ENCODE measurements around the gene MMP15. TPM values are rescaled to one million over a fixed set of nuclear protein-coding genes. Genes with fewer than 3 reads are reported as not detected.
A peak's percentile ranks its signal among the peaks of the same experiment; 100 is the strongest.

Gene MMP15
- total and polyA plus RNA-seq, 2 of the 13 experiments (the other 11 are each of a cell fraction or from before 2014, with no cell fraction given), result 35.2 to 44.9 TPM

DNA sequence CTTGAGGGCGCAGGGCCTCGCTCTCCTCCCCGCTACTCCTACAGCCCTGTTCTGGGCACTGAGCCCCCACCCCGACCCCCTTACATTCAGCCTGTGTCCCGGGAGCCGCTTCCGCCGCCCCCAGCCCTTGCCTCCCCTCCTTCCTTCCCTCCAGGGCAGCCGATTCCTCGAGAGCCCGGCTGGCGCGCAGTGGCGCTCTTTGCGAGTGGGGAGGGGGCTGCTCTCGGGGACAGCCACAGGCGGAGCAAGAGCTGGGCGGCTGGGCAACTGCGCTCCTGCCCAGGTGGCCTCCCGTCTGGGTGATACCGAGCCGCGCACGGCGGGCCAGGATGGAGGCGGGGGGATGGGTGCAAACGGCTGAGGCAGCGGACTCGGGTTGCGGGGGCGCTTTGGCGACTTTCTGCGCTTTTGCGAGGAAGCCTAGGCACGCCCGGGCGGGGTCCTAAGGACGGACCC lies 1.2 kb downstream of the MMP15 start (continued):
- no peak for TF ChIP-seq ZNF326 (CRISPR knock-in tag; IDR thresholded peaks at IDR 0.05; ENCODE audit: borderline replicate concordance)
- TF ChIP-seq GLI4 (CRISPR knock-in tag; IDR thresholded peaks at IDR 0.05; ENCODE audit: borderline replicate concordance), result peak; percentile 87; the same call in 1 of the 2 replicates
- no peak for TF ChIP-seq JUN (CRISPR knock-in tag; IDR thresholded peaks at IDR 0.05)
- no peak for TF ChIP-seq SIX4 (CRISPR knock-in tag; IDR thresholded peaks at IDR 0.05)
- TF ChIP-seq ZNF652 (CRISPR knock-in tag; IDR thresholded peaks at IDR 0.05; ENCODE audit: borderline replicate concordance, low read depth), result no peak
- TF ChIP-seq TBX2 (CRISPR knock-in tag; IDR thresholded peaks at IDR 0.05; ENCODE audit: borderline replicate concordance), result no peak
- TF ChIP-seq, protein P1, sequence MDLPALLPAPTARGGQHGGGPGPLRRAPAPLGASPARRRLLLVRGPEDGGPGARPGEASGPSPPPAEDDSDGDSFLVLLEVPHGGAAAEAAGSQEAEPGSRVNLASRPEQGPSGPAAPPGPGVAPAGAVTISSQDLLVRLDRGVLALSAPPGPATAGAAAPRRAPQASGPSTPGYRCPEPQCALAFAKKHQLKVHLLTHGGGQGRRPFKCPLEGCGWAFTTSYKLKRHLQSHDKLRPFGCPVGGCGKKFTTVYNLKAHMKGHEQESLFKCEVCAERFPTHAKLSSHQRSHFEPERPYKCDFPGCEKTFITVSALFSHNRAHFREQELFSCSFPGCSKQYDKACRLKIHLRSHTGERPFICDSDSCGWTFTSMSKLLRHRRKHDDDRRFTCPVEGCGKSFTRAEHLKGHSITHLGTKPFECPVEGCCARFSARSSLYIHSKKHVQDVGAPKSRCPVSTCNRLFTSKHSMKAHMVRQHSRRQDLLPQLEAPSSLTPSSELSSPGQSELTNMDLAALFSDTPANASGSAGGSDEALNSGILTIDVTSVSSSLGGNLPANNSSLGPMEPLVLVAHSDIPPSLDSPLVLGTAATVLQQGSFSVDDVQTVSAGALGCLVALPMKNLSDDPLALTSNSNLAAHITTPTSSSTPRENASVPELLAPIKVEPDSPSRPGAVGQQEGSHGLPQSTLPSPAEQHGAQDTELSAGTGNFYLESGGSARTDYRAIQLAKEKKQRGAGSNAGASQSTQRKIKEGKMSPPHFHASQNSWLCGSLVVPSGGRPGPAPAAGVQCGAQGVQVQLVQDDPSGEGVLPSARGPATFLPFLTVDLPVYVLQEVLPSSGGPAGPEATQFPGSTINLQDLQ (CRISPR knock-in tag; IDR thresholded peaks at IDR 0.05), result 0 out of 2 replicates have a peak, but pooled peaks have one; percentile 53
- TF ChIP-seq, protein P2, sequence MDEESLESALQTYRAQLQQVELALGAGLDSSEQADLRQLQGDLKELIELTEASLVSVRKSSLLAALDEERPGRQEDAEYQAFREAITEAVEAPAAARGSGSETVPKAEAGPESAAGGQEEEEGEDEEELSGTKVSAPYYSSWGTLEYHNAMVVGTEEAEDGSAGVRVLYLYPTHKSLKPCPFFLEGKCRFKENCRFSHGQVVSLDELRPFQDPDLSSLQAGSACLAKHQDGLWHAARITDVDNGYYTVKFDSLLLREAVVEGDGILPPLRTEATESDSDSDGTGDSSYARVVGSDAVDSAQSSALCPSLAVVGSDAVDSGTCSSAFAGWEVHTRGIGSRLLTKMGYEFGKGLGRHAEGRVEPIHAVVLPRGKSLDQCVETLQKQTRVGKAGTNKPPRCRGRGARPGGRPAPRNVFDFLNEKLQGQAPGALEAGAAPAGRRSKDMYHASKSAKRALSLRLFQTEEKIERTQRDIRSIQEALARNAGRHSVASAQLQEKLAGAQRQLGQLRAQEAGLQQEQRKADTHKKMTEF (CRISPR knock-in tag; IDR thresholded peaks at IDR 0.05), result peak; percentile 8; the same call in 1 of the 2 replicates
- TF ChIP-seq NFKBIZ (CRISPR knock-in tag; IDR thresholded peaks at IDR 0.05), result no peak
- no peak for TF ChIP-seq ZNF30 (CRISPR knock-in tag; IDR thresholded peaks at IDR 0.05)
- TF ChIP-seq ZNF816 (CRISPR knock-in tag; IDR thresholded peaks at IDR 0.05; ENCODE audit: borderline replicate concordance), result no peak
- no peak for TF ChIP-seq TCF7 (IDR thresholded peaks at IDR 0.05; ENCODE audit: low read depth)
- TF ChIP-seq, protein P3, sequence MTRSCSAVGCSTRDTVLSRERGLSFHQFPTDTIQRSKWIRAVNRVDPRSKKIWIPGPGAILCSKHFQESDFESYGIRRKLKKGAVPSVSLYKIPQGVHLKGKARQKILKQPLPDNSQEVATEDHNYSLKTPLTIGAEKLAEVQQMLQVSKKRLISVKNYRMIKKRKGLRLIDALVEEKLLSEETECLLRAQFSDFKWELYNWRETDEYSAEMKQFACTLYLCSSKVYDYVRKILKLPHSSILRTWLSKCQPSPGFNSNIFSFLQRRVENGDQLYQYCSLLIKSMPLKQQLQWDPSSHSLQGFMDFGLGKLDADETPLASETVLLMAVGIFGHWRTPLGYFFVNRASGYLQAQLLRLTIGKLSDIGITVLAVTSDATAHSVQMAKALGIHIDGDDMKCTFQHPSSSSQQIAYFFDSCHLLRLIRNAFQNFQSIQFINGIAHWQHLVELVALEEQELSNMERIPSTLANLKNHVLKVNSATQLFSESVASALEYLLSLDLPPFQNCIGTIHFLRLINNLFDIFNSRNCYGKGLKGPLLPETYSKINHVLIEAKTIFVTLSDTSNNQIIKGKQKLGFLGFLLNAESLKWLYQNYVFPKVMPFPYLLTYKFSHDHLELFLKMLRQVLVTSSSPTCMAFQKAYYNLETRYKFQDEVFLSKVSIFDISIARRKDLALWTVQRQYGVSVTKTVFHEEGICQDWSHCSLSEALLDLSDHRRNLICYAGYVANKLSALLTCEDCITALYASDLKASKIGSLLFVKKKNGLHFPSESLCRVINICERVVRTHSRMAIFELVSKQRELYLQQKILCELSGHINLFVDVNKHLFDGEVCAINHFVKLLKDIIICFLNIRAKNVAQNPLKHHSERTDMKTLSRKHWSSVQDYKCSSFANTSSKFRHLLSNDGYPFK (CRISPR knock-in tag; IDR thresholded peaks at IDR 0.05; ENCODE audit: borderline replicate concordance), result peak; percentile 41; the same call in 1 of the 2 replicates
- TF ChIP-seq SMARCE1 (IDR thresholded peaks at IDR 0.05; ENCODE audit: borderline replicate concordance), result no peak
- TF ChIP-seq ZNF674 (CRISPR knock-in tag; IDR thresholded peaks at IDR 0.05; ENCODE audit: low read depth), result 0 out of 2 replicates have a peak, but pooled peaks have one; percentile 50
- no peak for TF ChIP-seq POGZ (CRISPR knock-in tag; IDR thresholded peaks at IDR 0.05)
- TF ChIP-seq, protein P4, sequence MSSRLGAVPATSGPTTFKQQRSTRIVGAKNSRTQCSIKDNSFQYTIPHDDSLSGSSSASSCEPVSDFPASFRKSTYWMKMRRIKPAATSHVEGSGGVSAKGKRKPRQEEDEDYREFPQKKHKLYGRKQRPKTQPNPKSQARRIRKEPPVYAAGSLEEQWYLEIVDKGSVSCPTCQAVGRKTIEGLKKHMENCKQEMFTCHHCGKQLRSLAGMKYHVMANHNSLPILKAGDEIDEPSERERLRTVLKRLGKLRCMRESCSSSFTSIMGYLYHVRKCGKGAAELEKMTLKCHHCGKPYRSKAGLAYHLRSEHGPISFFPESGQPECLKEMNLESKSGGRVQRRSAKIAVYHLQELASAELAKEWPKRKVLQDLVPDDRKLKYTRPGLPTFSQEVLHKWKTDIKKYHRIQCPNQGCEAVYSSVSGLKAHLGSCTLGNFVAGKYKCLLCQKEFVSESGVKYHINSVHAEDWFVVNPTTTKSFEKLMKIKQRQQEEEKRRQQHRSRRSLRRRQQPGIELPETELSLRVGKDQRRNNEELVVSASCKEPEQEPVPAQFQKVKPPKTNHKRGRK (CRISPR knock-in tag; IDR thresholded peaks at IDR 0.05), result no peak
- no peak for TF ChIP-seq DPF2 (CRISPR knock-in tag; IDR thresholded peaks at IDR 0.05; ENCODE audit: borderline replicate concordance, low read depth)
- TF ChIP-seq POLR2A (IDR thresholded peaks at IDR 0.05; ENCODE audit: insufficient read depth in 1 of 2, low read depth in 2 of 2, low read length in 2 of 2), result no peak
- peak; percentile 34; the same call in 1 of the 2 replicates for TF ChIP-seq ZNF205 (CRISPR knock-in tag; IDR thresholded peaks at IDR 0.05)

All from HepG2 (cell line).